GM18951 (cell line): ENCODE results near the gene PRPF40B.

ENCODE experiments used
- POLR2A ChIP-seq: IDR thresholded peaks from 4 replicates; pipeline ENCODE4 v1.6.1; 2011; ENCODE audit warnings: mild to moderate bottlenecking; ENCODE audit not compliant: insufficient read length, insufficient read depth; ENCODE audit errors: extremely low read depth
- in situ Hi-C: fragments of 300-500 bp; cut with MboI; formaldehyde crosslinking; loops from one replicate; pipeline ENCODE4 v1.12.0; 2022; ENCODE audit warnings: low sequenced_read_pairs, mixed read lengths, inconsistent platforms; ENCODE audit not compliant: unreplicated experiment

PRPF40B gene

GRCh38 chr12:49635656-49636055 is 12.3 kb downstream of the PRPF40B start:
- in situ Hi-C loops = no loop called here
- TF ChIP-seq POLR2A = no peak

- in situ Hi-C loops = no loop called here
Observed at GRCh38 chr12:49636574-49636973, 13.2 kb downstream of the PRPF40B start.

GRCh38 chr12:49636979-49637755 is 13.8 kb downstream of the PRPF40B start:
- no peak for TF ChIP-seq POLR2A
- in situ Hi-C loops = no loop called here

More at GRCh38 chr12:49636574-49636973, 13.2 kb downstream of the PRPF40B start:
- TF ChIP-seq POLR2A = no peak

GRCh38 chr12:49641748-49642369 is 18.5 kb downstream of the PRPF40B start:
- in situ Hi-C loops = no loop called here
- TF ChIP-seq POLR2A = no peak

GRCh38 chr12:49642370-49642802 is 19.0 kb downstream of the PRPF40B start:
- in situ Hi-C loops = no loop called here
- no peak for TF ChIP-seq POLR2A

- TF ChIP-seq POLR2A = no peak
- in situ Hi-C loops = no loop called here
Observed at GRCh38 chr12:49643135-49643534, 19.8 kb downstream of the PRPF40B start.

GRCh38 chr12:49643961-49644619 is 20.7 kb downstream of the PRPF40B start:
- in situ Hi-C loops = no loop called here
- TF ChIP-seq POLR2A = no peak

- in situ Hi-C loops = no loop called here
- no peak for TF ChIP-seq POLR2A
Observed at GRCh38 chr12:49644620-49644994, 21.2 kb downstream of the PRPF40B start.

GRCh38 chr12:49645146-49646039 is 22.0 kb downstream of the PRPF40B start:
- TF ChIP-seq POLR2A = no peak
- in situ Hi-C loops = no loop called here

GRCh38 chr12:49646331-49646830 is 23.0 kb downstream of the PRPF40B start:
- in situ Hi-C loops = no loop called here
- TF ChIP-seq POLR2A = no peak

GRCh38 chr12:49646871-49647654 is 23.7 kb downstream of the PRPF40B start:
- in situ Hi-C loops = no loop called here
- no peak for TF ChIP-seq POLR2A
